BE2C (cell line): ENCODE measurements around the gene CBFA2T2.

Source experiments
- DNase-seq: peaks from one replicate; pipeline ENCODE4 v3.0.0-alpha.2; 2020
- H3K27me3 ChIP-seq: fragments of 250-450 bp; sonication (Bioruptor Pico); 2 replicates; pipeline ENCODE4 v1.5.1; 2020; ENCODE audit warnings: mild to moderate bottlenecking
- H3K36me3 ChIP-seq: fragments of 250-450 bp; sonication (Bioruptor Pico); 2 replicates; pipeline ENCODE4 v1.5.1; 2020; ENCODE audit warnings: mild to moderate bottlenecking
- H3K4me1 ChIP-seq: fragments of 250-450 bp; sonication (Bioruptor Pico); 2 replicates; pipeline ENCODE4 v1.5.1; 2020
- H3K4me3 ChIP-seq: 2 replicates; pipeline ENCODE4 v1.5.1; 2011; ENCODE audit warnings: low read depth, low read length
- H3K9me3 ChIP-seq: fragments of 250-450 bp; sonication (Bioruptor Pico); 2 replicates; pipeline ENCODE4 v1.5.1; 2020
- CTCF ChIP-seq: IDR thresholded peaks from 2 replicates; pipeline ENCODE4 v1.5.1; 2012; ENCODE audit warnings: mild to moderate bottlenecking, low read depth, low read length

The CBFA2T2 gene

GRCh38 chr20:33681288-33681687 is 191.4 kb downstream of the CBFA2T2 start:
- Histone ChIP-seq H3K9me3 (no peaks in the 10 kb centered on the region), H3K4me1 (peaks cover 27% of the 10 kb centered on the region), H3K4me3 (no peak overlapping the region), H3K27me3 (no peaks in the 10 kb centered on the region), H3K36me3 (peaks cover 69% of the 10 kb centered on the region)
- DNase-seq: no peak
- no peak for TF ChIP-seq CTCF

- peaks cover 63% of the 10 kb centered on the region for H3K36me3 ChIP-seq
- H3K4me1 ChIP-seq: peaks cover 30% of the 10 kb centered on the region
- no peak overlapping the region for H3K4me3 ChIP-seq
- TF ChIP-seq CTCF: no peak
- no peak for DNase-seq
- H3K9me3 ChIP-seq: no peaks in the 10 kb centered on the region
- no peaks in the 10 kb centered on the region for H3K27me3 ChIP-seq
Measured at GRCh38 chr20:33681728-33682353, 191.9 kb downstream of the CBFA2T2 start.

- Histone ChIP-seq H3K4me3 (peak overlapping the region; percentile 85), H3K4me1 (peaks cover 13% of the 10 kb centered on the region), H3K9me3 (no peaks in the 10 kb centered on the region), H3K36me3 (peaks cover 35% of the 10 kb centered on the region), H3K27me3 (no peaks in the 10 kb centered on the region)
- peak; percentile 56 for DNase-seq
- TF ChIP-seq CTCF: no peak
Measured at GRCh38 chr20:33684533-33685327, 194.8 kb downstream of the CBFA2T2 start.

GRCh38 chr20:33685328-33686099 is 195.6 kb downstream of the CBFA2T2 start:
- Histone ChIP-seq H3K27me3 (no peaks in the 10 kb centered on the region), H3K4me3 (peak overlapping the region; percentile 85), H3K9me3 (no peaks in the 10 kb centered on the region), H3K36me3 (peaks cover 27% of the 10 kb centered on the region), H3K4me1 (peaks cover 13% of the 10 kb centered on the region)
- peak; percentile 92 for DNase-seq
- no peak for TF ChIP-seq CTCF

- H3K9me3 ChIP-seq: no peaks in the 10 kb centered on the region
- DNase-seq: peak; percentile 99
- peak; percentile 12; the same call in 1 of the 2 replicates for TF ChIP-seq CTCF
- peaks cover 13% of the 10 kb centered on the region for H3K4me1 ChIP-seq
- H3K27me3 ChIP-seq: no peaks in the 10 kb centered on the region
- peaks cover 19% of the 10 kb centered on the region for H3K36me3 ChIP-seq
- H3K4me3 ChIP-seq: peak within 1 kb of the TSS; percentile 85
Measured at GRCh38 chr20:33686100-33686983, 196.4 kb downstream of the CBFA2T2 start, which contains the start of gene E2F1. Gene E2F1, minus strand, starts transcription at chr20:33686385. Its CDS starts 121 bp downstream, at chr20:33686264.
